GM04503 (cell line): ENCODE data around the gene LRRN4.

Experiments
- DNase-seq: peaks from one replicate; pipeline ENCODE4 v3.0.0-alpha.2; 2012; ENCODE audit warnings: low read depth

The LRRN4 gene

GRCh38 chr20:6053776-6054688, at the start of gene LRRN4:
TSS of gene LRRN4 (minus strand) at chr20:6054060. CDS start at chr20:6052799, 1,261 bp downstream.
- DNase-seq: no peak

GRCh38 chr20:6103301-6103700, 49.4 kb upstream of the LRRN4 start:
- DNase-seq: no peak

- no peak for DNase-seq
Measured at GRCh38 chr20:6101346-6101745, 47.5 kb upstream of the LRRN4 start.

GRCh38 chr20:6100246-6100645, 46.4 kb upstream of the LRRN4 start:
- DNase-seq: no peak

- no peak for DNase-seq
Measured at GRCh38 chr20:6099819-6100218, 46.0 kb upstream of the LRRN4 start.

GRCh38 chr20:6095409-6095808, 41.5 kb upstream of the LRRN4 start:
- DNase-seq: no peak

GRCh38 chr20:6094565-6094964, 40.7 kb upstream of the LRRN4 start:
- no peak for DNase-seq

- DNase-seq: no peak
Measured at GRCh38 chr20:6094063-6094462, 40.2 kb upstream of the LRRN4 start.

- DNase-seq: no peak
Measured at GRCh38 chr20:6091661-6092060, 37.8 kb upstream of the LRRN4 start.

- DNase-seq: no peak
Measured at GRCh38 chr20:6086868-6087267, 33.0 kb upstream of the LRRN4 start.

GRCh38 chr20:6083926-6084325, 30.1 kb upstream of the LRRN4 start:
- no peak for DNase-seq

GRCh38 chr20:6081236-6081635, 27.4 kb upstream of the LRRN4 start:
- peak; percentile 38 for DNase-seq

- no peak for DNase-seq
Measured at GRCh38 chr20:6079016-6079415, 25.2 kb upstream of the LRRN4 start.

- no peak for DNase-seq
Measured at GRCh38 chr20:6075428-6076219, 21.8 kb upstream of the LRRN4 start.

GRCh38 chr20:6074784-6075183, 20.9 kb upstream of the LRRN4 start:
- no peak for DNase-seq

- DNase-seq: peak; percentile 3
Measured at GRCh38 chr20:6074145-6074561, 20.3 kb upstream of the LRRN4 start.

- DNase-seq: no peak
Measured at GRCh38 chr20:6070829-6071695, 17.2 kb upstream of the LRRN4 start.

GRCh38 chr20:6069669-6070068, 15.8 kb upstream of the LRRN4 start:
- no peak for DNase-seq

- no peak for DNase-seq
Measured at GRCh38 chr20:6067763-6068318, 14.0 kb upstream of the LRRN4 start.

GRCh38 chr20:6066582-6066981, 12.7 kb upstream of the LRRN4 start:
- no peak for DNase-seq

GRCh38 chr20:6061544-6061943, 7.7 kb upstream of the LRRN4 start:
- no peak for DNase-seq

- DNase-seq: no peak
Measured at GRCh38 chr20:6060213-6060612, 6.4 kb upstream of the LRRN4 start.
